HEK293 (cell line): ENCODE measurements around the gene ZNF524.
A peak's percentile ranks its signal among the peaks of the same experiment; 100 is the strongest.

Source experiments
- BCL6B ChIP-seq: fragments of 450-650 bp; formaldehyde crosslinking; IDR thresholded peaks from 2 replicates; pipeline ENCODE4 v1.5.1; 2017; ENCODE audit warnings: missing biosample characterization, missing genetic modification characterization
- GLI4 ChIP-seq: fragments of 450-650 bp; formaldehyde crosslinking; IDR thresholded peaks from 2 replicates; pipeline ENCODE4 v1.5.1; 2016; ENCODE audit warnings: missing biosample characterization, missing genetic modification characterization
- IKZF3 ChIP-seq: fragments of 450-650 bp; IDR thresholded peaks from 2 replicates; pipeline ENCODE4 v1.5.0; 2018; ENCODE audit warnings: missing biosample characterization, mild to moderate bottlenecking, missing genetic modification characterization, moderate library complexity
- KLF7 ChIP-seq: fragments of 450-650 bp; formaldehyde crosslinking; IDR thresholded peaks from 2 replicates; pipeline ENCODE4 v1.5.1; 2016; ENCODE audit warnings: missing biosample characterization, missing genetic modification characterization, borderline replicate concordance
- SALL2 ChIP-seq: fragments of 450-650 bp; formaldehyde crosslinking; IDR thresholded peaks from 2 replicates; pipeline ENCODE4 v1.5.0; 2017; ENCODE audit warnings: missing biosample characterization, mild to moderate bottlenecking, missing genetic modification characterization, borderline replicate concordance
- SP3 ChIP-seq: fragments of 450-650 bp; formaldehyde crosslinking; IDR thresholded peaks from 2 replicates; pipeline ENCODE4 v1.5.1; 2016; ENCODE audit warnings: missing biosample characterization, missing genetic modification characterization
- ZBTB1 ChIP-seq: fragments of 450-650 bp; formaldehyde crosslinking; IDR thresholded peaks from 2 replicates; pipeline ENCODE4 v1.5.1; 2016; ENCODE audit warnings: missing biosample characterization, missing genetic modification characterization
- ZBTB20 ChIP-seq: fragments of 450-650 bp; formaldehyde crosslinking; IDR thresholded peaks from 2 replicates; pipeline ENCODE4 v1.5.1; 2016; ENCODE audit warnings: missing biosample characterization, missing genetic modification characterization
- ZEB2 ChIP-seq: fragments of 450-650 bp; formaldehyde crosslinking; IDR thresholded peaks from 2 replicates; pipeline ENCODE4 v1.5.1; 2016; ENCODE audit warnings: missing biosample characterization, missing genetic modification characterization
- ZFP69B ChIP-seq: fragments of 450-650 bp; formaldehyde crosslinking; IDR thresholded peaks from 2 replicates; pipeline ENCODE4 v1.5.1; 2016; ENCODE audit warnings: missing biosample characterization, missing genetic modification characterization
- ZNF148 ChIP-seq: fragments of 450-650 bp; formaldehyde crosslinking; IDR thresholded peaks from 2 replicates; pipeline ENCODE4 v1.5.0; 2017; ENCODE audit warnings: missing biosample characterization, missing genetic modification characterization, borderline replicate concordance
- ZNF184 ChIP-seq: fragments of 450-650 bp; IDR thresholded peaks from 2 replicates; pipeline ENCODE4 v1.5.1; 2018; ENCODE audit warnings: missing biosample characterization, mild to moderate bottlenecking, missing genetic modification characterization
- ZNF221 ChIP-seq: fragments of 450-650 bp; formaldehyde crosslinking; IDR thresholded peaks from 2 replicates; pipeline ENCODE4 v1.5.1; 2017; ENCODE audit warnings: missing biosample characterization, missing genetic modification characterization, borderline replicate concordance
- ZNF24 ChIP-seq: fragments of 450-650 bp; formaldehyde crosslinking; IDR thresholded peaks from 2 replicates; pipeline ENCODE4 v1.5.1; 2016; ENCODE audit warnings: missing biosample characterization, missing genetic modification characterization
- ZNF366 ChIP-seq: fragments of 450-650 bp; formaldehyde crosslinking; conservative IDR thresholded peaks from 2 replicates; pipeline ENCODE4 v1.5.1; 2016; ENCODE audit warnings: missing biosample characterization, missing genetic modification characterization
- ZNF473 ChIP-seq: fragments of 450-650 bp; formaldehyde crosslinking; IDR thresholded peaks from 2 replicates; pipeline ENCODE4 v1.5.1; 2017; ENCODE audit warnings: missing biosample characterization, missing genetic modification characterization
- ZNF561 ChIP-seq: fragments of 450-650 bp; IDR thresholded peaks from 2 replicates; pipeline ENCODE4 v1.5.1; 2018; ENCODE audit warnings: missing biosample characterization, missing genetic modification characterization, borderline replicate concordance
- ZNF571 ChIP-seq: fragments of 450-650 bp; formaldehyde crosslinking; IDR thresholded peaks from 2 replicates; pipeline ENCODE4 v1.5.0; 2017; ENCODE audit warnings: missing biosample characterization, missing genetic modification characterization
- ZNF585B ChIP-seq: fragments of 450-650 bp; formaldehyde crosslinking; IDR thresholded peaks from 2 replicates; pipeline ENCODE4 v1.5.1; 2016; ENCODE audit warnings: missing biosample characterization, missing genetic modification characterization
- ZNF621 ChIP-seq: fragments of 450-650 bp; formaldehyde crosslinking; IDR thresholded peaks from 2 replicates; pipeline ENCODE4 v1.5.1; 2017; ENCODE audit warnings: missing biosample characterization, missing genetic modification characterization
- ZNF624 ChIP-seq: fragments of 450-650 bp; formaldehyde crosslinking; IDR thresholded peaks from 2 replicates; pipeline ENCODE4 v1.5.1; 2017; ENCODE audit warnings: missing biosample characterization, missing genetic modification characterization
- ZNF704 ChIP-seq: fragments of 450-650 bp; formaldehyde crosslinking; IDR thresholded peaks from 2 replicates; pipeline ENCODE4 v1.5.1; 2016; ENCODE audit warnings: missing biosample characterization, missing genetic modification characterization
- ZNF747 ChIP-seq: fragments of 450-650 bp; formaldehyde crosslinking; IDR thresholded peaks from 2 replicates; pipeline ENCODE4 v1.5.1; 2016; ENCODE audit warnings: missing biosample characterization, missing genetic modification characterization
- ZNF76 ChIP-seq: fragments of 450-650 bp; formaldehyde crosslinking; IDR thresholded peaks from 2 replicates; pipeline ENCODE4; 2016; ENCODE audit warnings: low read depth, missing biosample characterization, missing genetic modification characterization, borderline replicate concordance
- ZNF777 ChIP-seq: fragments of 450-650 bp; formaldehyde crosslinking; IDR thresholded peaks from 2 replicates; pipeline ENCODE4 v1.5.1; 2017; ENCODE audit warnings: missing biosample characterization, missing genetic modification characterization, borderline replicate concordance
- ZXDB ChIP-seq: fragments of 450-650 bp; formaldehyde crosslinking; IDR thresholded peaks from 2 replicates; pipeline ENCODE4 v1.5.1; 2016; ENCODE audit warnings: missing biosample characterization, missing genetic modification characterization
- TF ChIP-seq, protein P1 (sequence below): fragments of 450-650 bp; formaldehyde crosslinking; IDR thresholded peaks from 2 replicates; pipeline ENCODE4 v1.5.1; 2017; ENCODE audit warnings: missing biosample characterization, missing genetic modification characterization
- TF ChIP-seq, protein P2 (sequence below): fragments of 450-650 bp; formaldehyde crosslinking; IDR thresholded peaks from 2 replicates; pipeline ENCODE4 v1.5.1; 2016; ENCODE audit warnings: missing biosample characterization, missing genetic modification characterization

ZNF524 gene

GRCh38 chr19:55641426-55642152 is 41.5 kb downstream of the ZNF524 start (continued):
- TF ChIP-seq ZNF24 (tag by site-specific recombination) (0 out of 2 replicates have a peak, but pooled peaks have one; percentile 19), ZNF184 (tag by site-specific recombination) (no peak), ZNF747 (no peak), ZNF76 (0 out of 2 replicates have a peak, but pooled peaks have one; percentile 43), SP3 (tag by site-specific recombination) (no peak; the same call in 1 of the 2 replicates), IKZF3 (tag by site-specific recombination) (no peak), ZNF473 (tag by site-specific recombination) (no peak), ZBTB20 (tag by site-specific recombination) (peak; percentile 96), ZNF221 (no peak), ZFP69B (tag by site-specific recombination) (no peak), SALL2 (no peak), ZNF585B (tag by site-specific recombination) (no peak), ZNF571 (tag by site-specific recombination) (no peak), ZNF621 (no peak), ZXDB (tag by site-specific recombination) (peak; percentile 63), ZNF561 (no peak), GLI4 (tag by site-specific recombination) (no peak), ZNF366 (peak; percentile 78), KLF7 (tag by site-specific recombination) (no peak), ZNF777 (tag by site-specific recombination) (no peak), ZNF704 (tag by site-specific recombination) (no peak), ZNF148 (no peak), ZBTB1 (tag by site-specific recombination) (no peak), ZNF624 (tag by site-specific recombination) (no peak), BCL6B (tag by site-specific recombination) (no peak), ZEB2 (0 out of 2 replicates have a peak, but pooled peaks have one; percentile 10)
- TF ChIP-seq, protein P1, sequence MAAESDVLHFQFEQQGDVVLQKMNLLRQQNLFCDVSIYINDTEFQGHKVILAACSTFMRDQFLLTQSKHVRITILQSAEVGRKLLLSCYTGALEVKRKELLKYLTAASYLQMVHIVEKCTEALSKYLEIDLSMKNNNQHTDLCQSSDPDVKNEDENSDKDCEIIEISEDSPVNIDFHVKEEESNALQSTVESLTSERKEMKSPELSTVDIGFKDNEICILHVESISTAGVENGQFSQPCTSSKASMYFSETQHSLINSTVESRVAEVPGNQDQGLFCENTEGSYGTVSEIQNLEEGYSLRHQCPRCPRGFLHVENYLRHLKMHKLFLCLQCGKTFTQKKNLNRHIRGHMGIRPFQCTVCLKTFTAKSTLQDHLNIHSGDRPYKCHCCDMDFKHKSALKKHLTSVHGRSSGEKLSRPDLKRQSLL (tag by site-specific recombination) = no peak
- TF ChIP-seq, protein P2, sequence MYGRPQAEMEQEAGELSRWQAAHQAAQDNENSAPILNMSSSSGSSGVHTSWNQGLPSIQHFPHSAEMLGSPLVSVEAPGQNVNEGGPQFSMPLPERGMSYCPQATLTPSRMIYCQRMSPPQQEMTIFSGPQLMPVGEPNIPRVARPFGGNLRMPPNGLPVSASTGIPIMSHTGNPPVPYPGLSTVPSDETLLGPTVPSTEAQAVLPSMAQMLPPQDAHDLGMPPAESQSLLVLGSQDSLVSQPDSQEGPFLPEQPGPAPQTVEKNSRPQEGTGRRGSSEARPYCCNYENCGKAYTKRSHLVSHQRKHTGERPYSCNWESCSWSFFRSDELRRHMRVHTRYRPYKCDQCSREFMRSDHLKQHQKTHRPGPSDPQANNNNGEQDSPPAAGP (tag by site-specific recombination) = no peak
